Skeletal muscle tissue (tissue), 4 donors: ENCODE results near the gene CARD11. TPM values are rescaled to one million over a fixed set of nuclear protein-coding genes. Genes with fewer than 3 reads are reported as not detected.

Experiments
- H3K27ac ChIP-seq: one replicate; pipeline ENCODE4 v1.7.0; 2013; ENCODE audit warnings: mild to moderate bottlenecking, low read depth, low read length, inconsistent platforms
- H3K27me3 ChIP-seq, 3 donors: one replicate each; pipeline ENCODE4 v1.7.0; 2013; ENCODE audit warnings: low read length in 3 of 3; ENCODE audit not compliant: control insufficient read depth in 3 of 3, insufficient read depth in 3 of 3
- H3K36me3 ChIP-seq, 3 donors: one replicate each; pipeline ENCODE4 v1.7.0; 2013; ENCODE audit warnings: low read length in 3 of 3; ENCODE audit not compliant: control insufficient read depth in 3 of 3, insufficient read depth in 3 of 3
- H3K4me1 ChIP-seq, 3 donors: one replicate each; pipeline ENCODE4 v1.7.0; 2013; ENCODE audit warnings: low read length in 3 of 3, mild to moderate bottlenecking in 3 of 3; ENCODE audit not compliant: control insufficient read depth in 3 of 3, insufficient read depth in 3 of 3
- H3K4me3 ChIP-seq, 3 donors: one replicate each; pipeline ENCODE4 v1.7.0; 2013; ENCODE audit warnings: low read length in 3 of 3
- H3K9ac ChIP-seq, 3 donors: one replicate each; pipeline ENCODE4 v1.7.0; 2013; ENCODE audit warnings: low read length in 3 of 3, mild to moderate bottlenecking in 3 of 3, moderate library complexity in 2 of 3, low read depth in 1 of 3
- H3K9me3 ChIP-seq, 3 donors: one replicate each; pipeline ENCODE4 v1.7.0; 2013; ENCODE audit warnings: low read length in 3 of 3; ENCODE audit not compliant: control insufficient read depth in 3 of 3
- total RNA-seq: library from RNA; depleted of rRNA; stranded (reverse); fragments of >200 nt; gene quantifications from one replicate; pipeline ENCODE4 v1.2.3, GENCODE V29; 2014
- donor health status: Osteomylitis.

The CARD11 gene
- total RNA-seq, 1 donor from 2014 or later = 1.0 TPM

- no peak overlapping the region for H3K4me3 ChIP-seq
- no peak overlapping the region for H3K27ac ChIP-seq
- H3K36me3 ChIP-seq = no peaks in the 10 kb centered on the region
- no peaks in the 10 kb centered on the region for H3K9me3 ChIP-seq
- H3K4me1 ChIP-seq = no peaks in the 10 kb centered on the region
- H3K27me3 ChIP-seq = peaks cover 9 to 14% (median 12%) of the 10 kb centered on the region in 3 donors
- no peak overlapping the region for H3K9ac ChIP-seq
These were observed 163.6 kb downstream of the CARD11 start for GRCh38 chr7:2880051-2880450.

GRCh38 chr7:2879354-2879753 is 164.3 kb downstream of the CARD11 start:
- H3K27me3 ChIP-seq = peaks cover 9 to 17% (median 14%) of the 10 kb centered on the region in 3 donors
- no peak overlapping the region for H3K9ac ChIP-seq
- H3K9me3 ChIP-seq = no peaks in the 10 kb centered on the region
- H3K27ac ChIP-seq = no peak overlapping the region
- H3K4me3 ChIP-seq = no peak overlapping the region
- H3K36me3 ChIP-seq = no peaks in the 10 kb centered on the region
- no peaks in the 10 kb centered on the region for H3K4me1 ChIP-seq

GRCh38 chr7:2878306-2878705 is 165.4 kb downstream of the CARD11 start:
- Histone ChIP-seq H3K36me3 (no peaks in the 10 kb centered on the region), H3K9me3 (no peaks in the 10 kb centered on the region), H3K27me3 (peaks cover 9 to 17% (median 11%) of the 10 kb centered on the region in 3 donors), H3K9ac (no peak overlapping the region), H3K4me1 (peaks cover 0 to 3% (median 0%) of the 10 kb centered on the region in 3 donors), H3K4me3 (no peak overlapping the region), H3K27ac (no peak overlapping the region)

- H3K4me1 ChIP-seq = peaks cover 0 to 4% (median 0%) of the 10 kb centered on the region in 3 donors
- H3K36me3 ChIP-seq = no peaks in the 10 kb centered on the region
- no peaks in the 10 kb centered on the region for H3K9me3 ChIP-seq
- H3K4me3 ChIP-seq = no peak overlapping the region
- H3K27ac ChIP-seq = no peak overlapping the region
- peaks cover 2 to 17% (median 10%) of the 10 kb centered on the region in 3 donors for H3K27me3 ChIP-seq
- no peak overlapping the region for H3K9ac ChIP-seq
These were observed 167.5 kb downstream of the CARD11 start for GRCh38 chr7:2876031-2876731.

- Histone ChIP-seq H3K9me3 (no peaks in the 10 kb centered on the region), H3K36me3 (no peaks in the 10 kb centered on the region), H3K4me3 (no peak overlapping the region), H3K9ac (no peak overlapping the region), H3K27ac (no peak overlapping the region), H3K4me1 (peaks cover 0 to 6% (median 5%) of the 10 kb centered on the region in 3 donors), H3K27me3 (peaks cover 0 to 19% (median 4%) of the 10 kb centered on the region in 3 donors)
These were observed 169.7 kb downstream of the CARD11 start for GRCh38 chr7:2873686-2874551.

- Histone ChIP-seq H3K4me3 (no peak overlapping the region), H3K9ac (peak overlapping the region in 1 of 3 donors; percentile 16), H3K36me3 (no peaks in the 10 kb centered on the region), H3K27me3 (peaks cover 0 to 19% (median 4%) of the 10 kb centered on the region in 3 donors), H3K4me1 (peaks cover 0 to 6% (median 5%) of the 10 kb centered on the region in 3 donors), H3K9me3 (no peaks in the 10 kb centered on the region), H3K27ac (no peak overlapping the region)
These were observed 170.5 kb downstream of the CARD11 start for GRCh38 chr7:2873146-2873545.

- Histone ChIP-seq H3K4me3 (no peak overlapping the region), H3K4me1 (peaks cover 0 to 6% (median 5%) of the 10 kb centered on the region in 3 donors), H3K27me3 (peaks cover 0 to 19% (median 4%) of the 10 kb centered on the region in 3 donors), H3K9me3 (no peaks in the 10 kb centered on the region), H3K9ac (no peak overlapping the region), H3K27ac (no peak overlapping the region), H3K36me3 (no peaks in the 10 kb centered on the region)
These were observed 171.3 kb downstream of the CARD11 start for GRCh38 chr7:2872296-2872874.

- Histone ChIP-seq H3K4me1 (peaks cover 0 to 6% (median 5%) of the 10 kb centered on the region in 3 donors), H3K4me3 (no peak overlapping the region), H3K27ac (no peak overlapping the region), H3K9ac (no peak overlapping the region), H3K36me3 (no peaks in the 10 kb centered on the region), H3K9me3 (no peaks in the 10 kb centered on the region), H3K27me3 (peaks cover 0 to 11% (median 4%) of the 10 kb centered on the region in 3 donors)
These were observed 173.2 kb downstream of the CARD11 start for GRCh38 chr7:2870471-2870931.

- H3K36me3 ChIP-seq = no peaks in the 10 kb centered on the region
- no peak overlapping the region for H3K4me3 ChIP-seq
- H3K9ac ChIP-seq = no peak overlapping the region
- H3K27ac ChIP-seq = no peak overlapping the region
- no peaks in the 10 kb centered on the region for H3K9me3 ChIP-seq
- peaks cover 0 to 9% (median 4%) of the 10 kb centered on the region in 3 donors for H3K27me3 ChIP-seq
- peaks cover 0 to 6% (median 5%) of the 10 kb centered on the region in 3 donors for H3K4me1 ChIP-seq
These were observed 173.7 kb downstream of the CARD11 start for GRCh38 chr7:2869981-2870380.
